ENCODE data around the gene C9orf43.
A peak's percentile ranks its signal among the peaks of the same experiment; 100 is the strongest.

C9orf43 gene

GRCh38 chr9:113436728-113437515 lies 26.4 kb downstream of the C9orf43 start:
- TF ChIP-seq GATA2 (IDR thresholded peaks at IDR 0.05; ENCODE audit: low read depth, low read length) (no peak), GATA3 (IDR thresholded peaks at IDR 0.05; ENCODE audit: low read depth, low read length) (no peak)

- TF ChIP-seq GATA3 (IDR thresholded peaks at IDR 0.05; ENCODE audit: low read depth, low read length) (no peak), GATA2 (IDR thresholded peaks at IDR 0.05; ENCODE audit: low read depth, low read length) (no peak)
These were observed 34.2 kb downstream of the C9orf43 start for GRCh38 chr9:113444736-113445135.

- TF ChIP-seq GATA3 (IDR thresholded peaks at IDR 0.05; ENCODE audit: low read depth, low read length), result no peak
- TF ChIP-seq GATA2 (IDR thresholded peaks at IDR 0.05; ENCODE audit: low read depth, low read length), result no peak
These were observed 35.8 kb downstream of the C9orf43 start for GRCh38 chr9:113446323-113446740.

- no peak for TF ChIP-seq GATA3 (IDR thresholded peaks at IDR 0.05; ENCODE audit: low read depth, low read length)
- no peak for TF ChIP-seq GATA2 (IDR thresholded peaks at IDR 0.05; ENCODE audit: low read depth, low read length)
These were observed 38.8 kb downstream of the C9orf43 start for GRCh38 chr9:113449376-113449775.

GRCh38 chr9:113452113-113452605 lies 41.6 kb downstream of the C9orf43 start:
- no peak for TF ChIP-seq GATA2 (IDR thresholded peaks at IDR 0.05; ENCODE audit: low read depth, low read length)
- no peak for TF ChIP-seq GATA3 (IDR thresholded peaks at IDR 0.05; ENCODE audit: low read depth, low read length)

GRCh38 chr9:113454914-113455761 lies 44.6 kb downstream of the C9orf43 start:
- TF ChIP-seq GATA2 (IDR thresholded peaks at IDR 0.05; ENCODE audit: low read depth, low read length) (no peak), GATA3 (IDR thresholded peaks at IDR 0.05; ENCODE audit: low read depth, low read length) (no peak)

GRCh38 chr9:113456235-113456634 lies 45.7 kb downstream of the C9orf43 start:
- no peak for TF ChIP-seq GATA3 (IDR thresholded peaks at IDR 0.05; ENCODE audit: low read depth, low read length)
- TF ChIP-seq GATA2 (IDR thresholded peaks at IDR 0.05; ENCODE audit: low read depth, low read length), result no peak

GRCh38 chr9:113461285-113461684 lies 50.7 kb downstream of the C9orf43 start:
- TF ChIP-seq GATA3 (IDR thresholded peaks at IDR 0.05; ENCODE audit: low read depth, low read length) (no peak), GATA2 (IDR thresholded peaks at IDR 0.05; ENCODE audit: low read depth, low read length) (no peak)

GRCh38 chr9:113461943-113462342 lies 51.4 kb downstream of the C9orf43 start:
- TF ChIP-seq GATA2 (IDR thresholded peaks at IDR 0.05; ENCODE audit: low read depth, low read length) (no peak), GATA3 (IDR thresholded peaks at IDR 0.05; ENCODE audit: low read depth, low read length) (no peak)

- no peak for TF ChIP-seq GATA3 (IDR thresholded peaks at IDR 0.05; ENCODE audit: low read depth, low read length)
- no peak for TF ChIP-seq GATA2 (IDR thresholded peaks at IDR 0.05; ENCODE audit: low read depth, low read length)
These were observed 52.3 kb downstream of the C9orf43 start for GRCh38 chr9:113462781-113463286.

- no peak for TF ChIP-seq GATA2 (IDR thresholded peaks at IDR 0.05; ENCODE audit: low read depth, low read length)
- no peak for TF ChIP-seq GATA3 (IDR thresholded peaks at IDR 0.05; ENCODE audit: low read depth, low read length)
These were observed 53.1 kb downstream of the C9orf43 start, which contains the start of gene RGS3 for GRCh38 chr9:113463418-113464285. Gene RGS3 (plus strand): TSS chr9:113463727. CDS start chr9:113463803, 76 bp downstream.

GRCh38 chr9:113464286-113464660 lies 53.7 kb downstream of the C9orf43 start:
- TF ChIP-seq GATA3 (IDR thresholded peaks at IDR 0.05; ENCODE audit: low read depth, low read length) (no peak), GATA2 (IDR thresholded peaks at IDR 0.05; ENCODE audit: low read depth, low read length) (no peak)

- TF ChIP-seq GATA2 (IDR thresholded peaks at IDR 0.05; ENCODE audit: low read depth, low read length) (peak; percentile 89), GATA3 (IDR thresholded peaks at IDR 0.05; ENCODE audit: low read depth, low read length) (peak; percentile 91)
These were observed 55.1 kb downstream of the C9orf43 start for GRCh38 chr9:113465599-113466140.

Measured in SH-SY5Y (cell line).